GM19455 (cell line): ENCODE measurements around the gene IFNL3.
"Not testable (repeated sequence)": the region's sequence is repeated elsewhere in the genome, so short reads cannot be mapped to it uniquely, and the experiment has no call there.

Source experiments
- ATAC-seq: cut with Tn5 transposase; IDR thresholded peaks from one replicate; pipeline ENCODE4 v1.9.1; 2021; ENCODE audit not compliant: unreplicated experiment

IFNL3 gene

GRCh38 chr19:39253374-39254149 lies 8.8 kb upstream of the IFNL3 start:
- no peak for ATAC-seq

GRCh38 chr19:39252458-39252857 lies 7.7 kb upstream of the IFNL3 start:
- no peak for ATAC-seq

GRCh38 chr19:39251846-39252245 lies 7.0 kb upstream of the IFNL3 start:
- ATAC-seq: no peak

DNA sequence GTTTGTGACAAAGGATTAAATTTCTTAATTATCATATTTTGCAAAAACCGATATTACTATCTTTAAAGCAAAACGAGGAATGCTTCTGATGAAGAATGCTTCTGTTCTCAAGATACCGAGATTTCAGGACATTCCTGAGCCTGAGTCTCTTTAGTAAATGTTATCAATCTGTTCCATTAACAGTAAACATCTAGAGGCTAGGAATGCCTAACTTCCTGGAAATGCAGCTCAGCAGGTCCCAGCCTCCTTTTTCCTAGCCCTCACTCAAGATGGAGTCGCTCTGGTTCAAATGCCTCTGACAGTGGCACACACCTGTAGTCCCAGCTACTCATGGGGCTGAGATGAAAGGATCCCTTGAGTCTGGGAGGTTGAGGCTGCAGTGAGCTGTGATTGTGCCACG lies 6.3 kb upstream of the IFNL3 start:
- no peak for ATAC-seq

GRCh38 chr19:39248806-39249205 lies 4.0 kb upstream of the IFNL3 start, which contains the start of gene IFNL4:
Gene IFNL4, minus strand, starts transcription at chr19:39248856.
- ATAC-seq: no peak

GRCh38 chr19:39247701-39248664 lies 3.2 kb upstream of the IFNL3 start:
- no peak for ATAC-seq

DNA sequence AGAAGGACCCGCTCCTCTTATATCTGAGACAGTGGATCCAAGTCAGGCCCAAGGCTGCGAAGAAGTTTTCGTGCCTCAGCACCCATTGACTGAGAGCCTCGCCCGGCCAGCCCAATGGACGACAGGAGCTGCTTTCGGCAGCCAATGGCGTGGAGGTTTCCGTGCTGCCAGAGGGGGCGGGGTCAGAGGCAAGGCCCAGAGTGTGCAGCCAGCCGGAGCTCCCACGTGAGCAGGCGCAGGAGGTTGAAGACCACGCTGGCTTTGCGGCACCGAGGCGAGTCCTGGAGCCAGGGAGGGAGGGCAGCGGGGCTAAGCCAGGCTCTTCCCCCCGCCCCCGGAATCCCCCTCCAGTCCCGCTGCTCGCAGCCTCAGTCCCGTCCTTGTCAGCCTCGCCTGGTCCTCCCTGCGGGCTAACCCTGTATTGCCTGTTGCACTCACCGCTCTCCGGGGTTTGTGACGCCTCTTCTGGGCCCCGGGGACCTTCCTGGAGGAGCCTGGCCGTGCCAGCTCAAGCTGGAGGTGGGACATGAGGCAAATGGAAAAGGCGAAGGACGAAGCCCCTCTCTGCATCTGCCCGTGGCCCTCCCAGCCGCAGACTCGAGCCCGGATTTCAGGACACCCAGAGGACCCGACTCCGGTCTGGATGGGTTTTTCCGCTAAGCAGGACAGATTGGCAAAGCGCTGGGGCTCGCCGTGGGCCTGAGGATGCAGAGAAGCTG lies 2.3 kb upstream of the IFNL3 start:
- ATAC-seq: no peak

- ATAC-seq: not testable (repeated sequence)
These were observed 360 bp upstream of the IFNL3 start for GRCh38 chr19:39245166-39245565.

DNA sequence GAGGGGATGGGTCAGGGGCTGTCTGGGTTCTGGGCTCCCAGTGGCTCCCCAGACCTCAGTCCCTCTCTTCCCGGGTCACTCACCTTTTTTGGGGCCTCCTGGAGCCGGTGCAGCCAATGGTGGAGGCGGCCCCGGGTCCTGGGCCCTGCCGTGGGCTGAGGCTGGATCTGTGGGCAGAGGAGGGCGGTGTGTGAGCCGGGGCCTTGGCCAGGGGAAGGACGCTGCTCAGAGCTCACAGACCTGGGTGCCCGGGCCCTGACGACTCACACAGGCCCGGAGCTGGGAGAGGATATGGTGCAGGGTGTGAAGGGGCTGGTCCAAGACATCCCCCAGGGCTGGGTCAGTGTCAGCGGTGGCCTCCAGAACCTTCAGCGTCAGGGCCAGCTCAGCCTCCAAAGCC lies 1.1 kb downstream of the IFNL3 start:
- not testable (repeated sequence) for ATAC-seq

- ATAC-seq: no peak
These were observed 4.4 kb downstream of the IFNL3 start for GRCh38 chr19:39240421-39240820.

DNA sequence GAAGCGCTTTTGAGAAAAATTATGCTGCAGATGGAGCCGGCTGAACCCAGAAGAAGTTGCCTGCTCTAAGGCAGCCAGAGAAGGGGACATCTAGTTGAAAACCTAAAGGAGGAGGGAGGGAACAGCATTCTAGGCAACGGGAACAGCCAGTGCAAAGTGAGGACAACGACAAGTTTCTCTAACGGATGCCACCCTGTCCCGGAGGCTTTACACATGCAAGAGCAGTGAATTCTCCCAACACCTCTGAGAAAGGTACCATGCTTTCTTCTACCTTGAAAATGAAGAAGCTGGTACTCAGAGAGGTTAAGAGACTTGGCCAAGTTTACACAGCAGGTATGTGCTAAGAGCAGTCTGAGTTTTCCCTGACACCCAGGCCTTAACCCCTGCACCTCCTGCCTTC lies 5.9 kb downstream of the IFNL3 start:
- no peak for ATAC-seq

- no peak for ATAC-seq
These were observed 6.6 kb downstream of the IFNL3 start for GRCh38 chr19:39238209-39238608.

- ATAC-seq: no peak
These were observed 7.3 kb downstream of the IFNL3 start for GRCh38 chr19:39237200-39238184.

GRCh38 chr19:39236527-39236926 lies 8.3 kb downstream of the IFNL3 start:
- ATAC-seq: no peak

GRCh38 chr19:39232708-39233107 lies 12.1 kb downstream of the IFNL3 start:
- ATAC-seq: no peak

- ATAC-seq: no peak
These were observed 14.6 kb downstream of the IFNL3 start for GRCh38 chr19:39230096-39230764.

DNA sequence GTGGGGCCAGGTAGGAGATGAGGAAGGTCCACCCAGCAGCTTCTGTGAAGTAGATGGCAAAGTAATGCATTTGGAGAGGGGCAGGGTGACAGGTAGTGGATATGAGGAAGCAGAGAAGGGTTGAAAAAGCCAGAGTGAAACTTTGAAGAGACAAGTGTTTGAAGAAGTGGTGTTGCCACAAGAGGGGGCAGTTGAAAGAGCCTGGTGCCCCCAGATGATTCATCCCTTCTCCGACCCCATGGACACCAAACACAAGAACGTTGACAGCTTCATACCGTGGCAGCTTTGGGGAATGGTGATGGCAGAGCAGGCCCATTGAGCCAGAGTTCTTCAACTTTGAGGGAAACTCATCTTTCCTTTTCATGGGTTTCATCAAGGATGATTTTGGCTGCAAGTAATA lies 19.9 kb downstream of the IFNL3 start:
- ATAC-seq: no peak

GRCh38 chr19:39223703-39224279 lies 21.0 kb downstream of the IFNL3 start:
- no peak for ATAC-seq

DNA sequence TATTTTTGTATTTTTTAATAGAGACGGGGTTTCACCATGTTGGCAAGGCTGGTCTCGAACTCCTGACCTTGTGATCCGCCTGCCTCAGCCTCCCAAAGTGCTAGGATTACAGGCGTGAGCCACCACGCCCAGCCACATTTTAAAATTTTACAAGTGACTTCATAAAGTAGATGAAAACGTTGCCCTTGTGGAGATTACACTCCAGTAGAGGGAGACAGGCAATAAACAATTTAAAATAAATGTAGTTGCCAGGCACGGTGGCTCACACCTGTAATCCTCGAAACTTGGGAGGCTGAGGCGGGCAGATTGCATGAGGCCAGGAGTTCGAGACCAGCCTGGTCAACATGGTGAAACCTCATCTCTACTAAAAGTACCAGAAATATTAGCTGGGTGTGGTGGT lies 25.7 kb downstream of the IFNL3 start:
- ATAC-seq: not testable (repeated sequence)
